HG03520 (cell line): ENCODE data around the gene DYNC1H1.

ENCODE experiments used
- ATAC-seq: cut with Tn5 transposase; IDR thresholded peaks from one replicate; pipeline ENCODE4 v1.9.1; 2021; ENCODE audit warnings: mild to moderate bottlenecking, moderate library complexity; ENCODE audit not compliant: unreplicated experiment

The DYNC1H1 gene

DNA sequence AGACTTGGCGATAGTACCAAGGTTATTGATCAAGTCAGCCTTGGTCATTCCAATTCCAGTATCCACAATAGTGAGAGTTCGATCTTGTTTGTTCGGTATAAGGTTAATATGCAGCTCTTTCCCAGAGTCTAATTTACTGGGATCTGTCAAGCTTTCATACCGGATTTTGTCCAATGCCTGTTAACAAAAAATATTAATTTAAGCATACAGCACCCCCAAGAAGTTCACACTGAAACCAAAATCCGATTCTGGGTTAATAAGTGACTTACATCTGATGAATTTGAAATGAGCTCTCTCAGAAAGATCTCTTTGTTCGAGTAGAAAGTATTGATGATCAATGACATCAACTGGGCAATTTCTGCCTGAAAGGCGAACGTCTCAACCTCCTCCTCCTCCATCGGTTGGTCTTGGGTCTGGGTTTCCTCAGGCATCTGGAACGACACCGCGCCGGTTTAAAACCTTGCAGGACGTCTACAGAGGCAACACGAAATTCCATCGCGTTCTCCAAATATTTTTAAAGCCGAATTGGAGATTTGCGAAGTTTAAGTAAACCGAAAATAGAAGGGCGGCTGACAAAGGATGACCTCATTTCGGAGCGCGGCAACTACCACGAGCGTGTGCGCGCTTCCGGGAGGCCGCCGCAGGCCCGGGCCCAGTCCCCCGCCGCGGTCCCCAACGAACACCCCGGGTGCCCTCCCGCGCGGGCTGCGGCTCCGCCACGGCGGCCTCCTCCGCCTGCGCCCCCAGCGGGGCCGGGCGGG is 121.8 kb downstream of the DYNC1H1 start:
- ATAC-seq = peak; percentile 19

DNA sequence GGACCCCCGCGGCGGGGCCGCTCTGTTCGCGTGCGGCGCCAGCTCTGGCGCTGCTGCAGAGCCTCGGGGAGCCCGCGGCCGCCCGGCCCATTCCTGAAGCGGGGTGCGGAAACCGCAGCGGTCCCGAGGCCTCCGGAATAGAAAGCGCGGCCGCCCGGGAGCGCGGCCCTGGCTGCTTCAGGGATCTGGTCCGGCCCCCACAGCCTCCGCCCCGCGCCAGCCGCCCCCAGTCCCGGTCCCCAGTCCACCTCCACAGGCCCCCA is 122.3 kb downstream of the DYNC1H1 start:
- no peak for ATAC-seq

DNA sequence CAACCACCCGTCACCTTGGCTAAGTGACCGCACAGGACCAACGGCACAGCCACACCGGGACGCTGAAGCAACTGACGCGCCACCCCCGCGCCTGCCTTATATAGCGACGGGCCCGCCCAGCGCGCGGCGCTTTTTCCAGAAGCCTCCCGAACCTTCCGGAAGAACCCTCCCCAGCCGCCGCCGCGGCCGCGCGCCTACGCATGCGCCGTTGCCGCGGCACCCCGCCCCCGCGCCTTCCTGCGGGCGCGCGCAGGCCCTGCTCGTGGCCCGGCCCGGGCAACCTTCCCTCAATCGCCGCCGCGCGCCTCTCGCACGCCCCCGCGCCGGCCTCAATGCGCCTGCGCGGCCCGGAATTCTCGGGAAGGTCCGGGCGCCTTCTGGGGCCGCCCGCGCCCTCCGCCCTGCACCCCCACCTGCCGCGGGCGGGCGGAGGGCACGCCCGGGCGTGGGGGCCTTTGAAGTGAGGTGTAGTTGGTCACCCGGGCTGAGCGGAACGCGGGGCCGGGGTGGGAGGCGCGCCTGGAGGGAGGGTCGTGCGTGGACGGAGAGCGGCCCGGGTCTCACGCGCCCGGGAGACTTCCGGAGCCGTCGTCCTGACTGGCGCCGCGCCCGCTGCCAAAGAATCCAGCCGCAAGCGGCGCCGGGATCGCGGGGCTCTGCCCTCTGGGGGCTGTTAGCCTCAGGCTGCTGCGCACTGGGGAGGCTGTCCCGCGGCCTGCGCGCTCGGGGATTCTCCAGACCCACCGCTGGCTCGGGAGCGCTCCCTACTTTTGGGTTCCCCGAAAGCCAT is 122.8 kb downstream of the DYNC1H1 start, which contains the start of gene HSP90AA1:
Gene HSP90AA1, minus strand, starts transcription at position 73 of the 790 bp plus-strand sequence. CDS start 666 bp downstream, outside the sequence.
- ATAC-seq = peak; percentile 64

DNA sequence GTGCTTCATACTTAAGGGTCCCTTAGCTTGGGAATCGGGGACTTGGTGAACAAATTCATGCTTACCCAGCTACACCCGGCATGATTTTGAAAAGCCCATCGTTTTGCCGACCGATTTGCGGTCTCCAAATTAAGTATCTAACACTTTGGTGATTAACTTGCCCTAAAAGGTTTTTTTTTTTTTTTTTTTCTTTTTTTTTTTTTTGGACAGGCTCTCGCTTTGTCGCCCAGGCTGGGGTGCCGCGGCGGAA is 123.3 kb downstream of the DYNC1H1 start:
- ATAC-seq = no peak

DNA sequence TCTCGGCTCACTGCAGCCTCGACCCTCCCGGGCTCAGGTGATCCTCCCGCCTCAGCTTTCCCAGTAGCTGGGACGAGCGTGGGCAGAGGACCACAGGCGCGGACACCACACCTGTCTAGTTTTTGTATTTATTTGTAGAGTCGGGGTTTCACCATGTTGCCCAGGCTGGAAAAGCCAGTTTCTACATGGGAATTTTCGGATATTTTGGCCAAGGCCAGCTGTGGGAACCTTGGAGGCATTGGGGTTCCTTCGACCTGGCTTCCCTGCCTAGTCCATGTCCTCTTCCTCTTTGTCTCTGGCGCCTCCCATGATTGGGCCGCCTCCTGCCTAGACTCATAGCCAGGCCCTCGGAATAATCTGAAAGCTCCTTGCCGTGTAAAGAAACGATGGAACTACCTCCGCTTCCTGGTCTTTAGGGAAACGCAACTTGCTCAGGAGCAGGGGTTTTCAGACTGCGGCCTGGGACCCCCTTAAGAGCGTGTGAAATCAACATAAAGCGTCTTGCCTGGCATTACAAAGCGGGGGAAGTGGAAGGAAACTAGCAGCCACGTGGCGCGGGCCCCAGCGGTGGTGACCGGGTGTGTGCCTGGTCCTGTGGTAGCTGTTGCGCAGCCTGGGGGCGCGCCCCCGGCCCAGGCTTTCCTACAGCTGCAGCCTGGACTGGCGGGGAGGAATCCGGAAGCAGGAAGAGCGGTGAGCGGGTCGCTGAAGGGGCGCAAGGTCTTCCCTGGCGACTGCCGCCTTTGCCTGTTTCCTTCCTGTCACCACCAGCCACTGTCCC is 123.8 kb downstream of the DYNC1H1 start:
- ATAC-seq = no peak

DNA sequence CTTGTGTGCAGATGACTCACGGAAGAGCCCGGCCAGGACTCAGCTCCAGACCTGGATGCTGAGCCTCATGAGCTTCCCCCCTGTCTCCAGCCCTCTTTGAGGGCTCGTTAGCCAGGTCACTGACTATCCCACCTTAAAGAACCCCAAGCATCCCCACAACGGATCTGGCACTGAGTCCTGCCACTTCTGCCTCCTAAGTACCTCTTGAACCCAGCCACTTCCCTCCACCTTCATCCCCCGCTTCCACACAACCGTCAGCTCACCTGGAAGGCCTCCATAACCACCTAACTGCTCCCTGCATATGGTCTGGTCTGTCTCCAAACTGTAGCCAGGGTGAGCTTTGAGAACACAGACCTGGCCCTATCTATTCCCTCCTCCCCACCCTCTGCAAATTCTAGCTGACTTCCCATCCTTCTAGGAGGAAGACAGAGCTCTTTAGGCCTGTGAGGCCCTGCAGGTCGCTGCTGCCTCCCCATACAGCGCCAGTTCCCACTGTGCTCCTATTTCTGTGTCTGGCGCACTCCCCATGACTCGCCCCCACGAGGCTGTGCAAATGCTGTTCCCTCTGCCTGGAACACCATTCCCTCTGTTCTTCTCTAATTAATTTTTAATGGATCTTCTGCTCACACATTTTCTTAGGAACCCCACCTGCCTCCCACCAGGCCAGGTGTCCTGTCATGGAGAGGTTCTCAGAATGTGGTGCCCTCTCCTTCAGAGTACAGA is 125.4 kb downstream of the DYNC1H1 start:
- ATAC-seq = no peak

DNA sequence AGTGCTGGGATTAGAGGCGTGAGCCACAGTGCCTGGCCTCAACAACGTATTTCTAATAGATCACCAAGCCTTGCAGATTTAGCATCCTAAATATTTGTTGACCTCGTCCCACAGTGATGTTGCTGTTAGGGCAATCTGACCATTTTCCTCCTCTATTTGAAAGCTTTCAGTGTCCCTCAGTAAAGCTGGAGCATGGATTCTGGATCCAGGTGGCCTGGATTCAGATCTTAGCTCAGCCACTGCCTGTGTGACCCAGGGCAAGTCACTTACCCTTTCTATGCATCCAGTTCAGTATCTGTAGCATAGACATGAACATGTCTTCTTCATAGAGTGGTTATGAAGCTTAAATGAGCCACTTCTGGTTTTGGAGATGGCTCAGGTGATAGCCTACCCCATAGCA is 126.3 kb downstream of the DYNC1H1 start:
- ATAC-seq = no peak

DNA sequence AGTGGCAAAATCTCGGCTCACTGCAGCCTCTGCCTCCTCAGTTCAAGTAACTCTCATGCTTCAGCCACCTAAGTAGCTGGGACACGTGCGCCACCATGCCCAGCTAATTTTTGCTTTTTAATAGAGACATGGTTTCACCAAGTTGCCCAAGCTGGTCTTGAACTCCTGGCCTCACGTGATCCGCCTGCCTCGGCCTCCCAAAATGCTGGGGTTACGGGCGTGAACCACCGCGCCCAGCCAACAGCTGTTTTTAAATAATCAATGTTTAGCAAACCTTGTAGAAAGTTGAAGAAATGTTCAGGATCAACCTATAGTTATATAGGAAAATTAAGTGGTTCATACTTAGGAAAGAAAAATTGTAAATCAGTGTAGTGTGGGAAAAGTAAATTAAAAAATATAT is 128.4 kb downstream of the DYNC1H1 start:
- ATAC-seq = no peak

DNA sequence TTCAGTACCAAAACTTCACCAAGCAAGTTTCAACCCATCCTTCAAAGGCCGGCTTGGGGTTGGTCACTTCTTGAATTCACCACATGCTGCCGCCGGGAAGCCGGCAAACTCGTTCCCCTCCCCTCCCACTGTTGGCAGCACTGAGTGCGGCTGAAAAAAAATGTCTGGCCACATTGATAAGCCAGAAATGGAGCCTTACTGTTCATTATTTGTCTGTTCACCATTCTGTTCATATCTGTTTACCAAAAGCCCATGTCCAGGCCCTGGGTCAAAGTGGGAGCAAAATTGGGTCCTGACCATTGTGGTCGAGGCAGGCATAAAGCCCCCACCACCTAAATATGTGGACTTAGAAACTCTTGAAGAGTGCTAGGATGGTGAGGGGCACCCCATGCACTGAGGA is 129.7 kb downstream of the DYNC1H1 start:
- no peak for ATAC-seq

DNA sequence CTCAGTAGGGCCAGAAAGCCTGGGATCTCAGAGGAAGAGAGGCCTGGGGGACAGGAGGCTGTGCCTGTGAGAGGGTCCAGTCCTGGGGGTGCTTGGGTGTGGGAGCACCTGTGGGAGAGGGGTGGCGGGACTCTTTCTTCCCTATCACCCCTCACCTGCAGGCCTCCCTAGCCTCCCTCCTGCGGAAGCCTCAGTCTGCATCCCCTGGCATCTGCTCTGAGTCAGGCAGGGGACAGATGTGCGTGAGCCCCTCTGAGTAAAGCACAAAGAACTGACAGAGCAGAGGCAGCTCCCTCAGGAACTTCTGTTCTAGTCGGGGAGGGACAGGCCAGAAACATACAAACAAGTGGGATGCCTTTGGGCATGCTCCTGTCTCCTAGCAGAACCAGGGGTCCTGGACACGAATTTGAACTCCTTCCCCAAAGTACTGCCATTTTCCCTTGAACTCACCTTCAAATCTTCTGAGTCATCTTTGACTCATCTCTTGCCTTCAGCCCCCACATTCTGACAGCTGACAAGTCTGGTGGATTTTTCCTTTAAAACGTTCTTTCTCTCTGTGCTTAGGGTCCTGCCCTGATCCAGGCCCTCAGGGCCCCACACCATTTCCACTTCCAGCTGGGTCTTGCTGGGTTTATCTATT is 131.0 kb downstream of the DYNC1H1 start:
- ATAC-seq = no peak

DNA sequence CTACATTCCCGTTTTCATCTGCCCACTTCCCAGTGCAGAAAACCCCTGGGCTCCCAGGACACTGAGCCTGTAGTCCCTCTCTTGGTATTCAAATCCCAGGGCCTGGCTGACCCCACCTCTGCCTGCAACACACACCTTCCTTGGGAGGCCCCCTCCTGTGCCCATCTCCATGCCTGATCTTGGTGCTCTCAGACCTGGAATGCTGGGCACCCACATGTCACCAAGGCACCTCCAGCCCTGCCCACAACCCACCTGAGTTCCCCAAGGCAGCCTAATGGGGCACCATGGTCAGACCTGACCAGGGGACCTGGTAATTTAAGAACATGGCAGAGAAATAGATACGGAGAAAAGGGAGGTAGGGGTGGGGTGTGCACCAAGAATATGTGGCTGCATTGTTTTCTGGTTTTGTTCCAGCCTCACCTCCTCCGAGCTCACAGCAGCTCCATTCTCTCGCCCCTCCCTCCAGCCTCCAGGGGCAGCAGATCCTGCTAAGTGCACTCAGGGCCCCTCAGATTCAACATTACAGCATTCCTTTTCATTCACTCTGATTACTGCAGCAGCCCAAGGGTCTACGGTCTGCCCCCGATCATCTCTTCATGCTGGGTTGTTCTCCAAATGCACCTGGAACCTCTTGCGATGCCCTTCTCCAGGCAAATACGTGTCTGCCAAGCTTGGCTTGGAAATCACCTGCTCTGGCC is 131.6 kb downstream of the DYNC1H1 start:
- no peak for ATAC-seq

DNA sequence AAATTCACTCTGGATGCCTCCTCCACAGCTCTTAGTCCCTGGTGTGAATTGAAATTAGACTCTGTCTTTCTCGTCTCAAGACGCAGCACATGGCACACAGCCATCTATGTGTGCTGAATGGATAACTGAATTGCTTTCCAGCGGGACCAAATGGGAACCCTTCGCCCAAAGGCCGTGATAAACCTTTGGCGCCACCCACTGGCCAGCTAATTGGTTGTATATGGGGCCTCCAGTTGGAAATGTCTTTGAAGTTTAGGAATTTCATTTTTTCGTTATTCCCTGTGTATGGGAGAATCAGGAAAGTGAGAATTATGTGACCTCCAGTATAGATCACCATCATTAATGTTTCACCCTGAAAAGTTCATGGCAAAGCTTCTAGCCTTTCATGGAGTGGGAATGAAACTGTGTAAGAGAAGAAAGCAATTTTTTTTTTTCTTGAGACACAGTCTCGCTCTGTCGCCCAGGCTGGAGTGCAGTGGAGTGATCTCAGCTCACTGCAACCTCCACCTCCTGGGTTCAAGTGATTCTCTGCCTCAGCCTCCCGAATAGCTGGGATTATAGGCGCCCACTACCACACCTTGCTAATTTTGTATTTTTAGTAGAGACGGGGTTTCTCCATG is 132.3 kb downstream of the DYNC1H1 start:
- ATAC-seq = no peak

DNA sequence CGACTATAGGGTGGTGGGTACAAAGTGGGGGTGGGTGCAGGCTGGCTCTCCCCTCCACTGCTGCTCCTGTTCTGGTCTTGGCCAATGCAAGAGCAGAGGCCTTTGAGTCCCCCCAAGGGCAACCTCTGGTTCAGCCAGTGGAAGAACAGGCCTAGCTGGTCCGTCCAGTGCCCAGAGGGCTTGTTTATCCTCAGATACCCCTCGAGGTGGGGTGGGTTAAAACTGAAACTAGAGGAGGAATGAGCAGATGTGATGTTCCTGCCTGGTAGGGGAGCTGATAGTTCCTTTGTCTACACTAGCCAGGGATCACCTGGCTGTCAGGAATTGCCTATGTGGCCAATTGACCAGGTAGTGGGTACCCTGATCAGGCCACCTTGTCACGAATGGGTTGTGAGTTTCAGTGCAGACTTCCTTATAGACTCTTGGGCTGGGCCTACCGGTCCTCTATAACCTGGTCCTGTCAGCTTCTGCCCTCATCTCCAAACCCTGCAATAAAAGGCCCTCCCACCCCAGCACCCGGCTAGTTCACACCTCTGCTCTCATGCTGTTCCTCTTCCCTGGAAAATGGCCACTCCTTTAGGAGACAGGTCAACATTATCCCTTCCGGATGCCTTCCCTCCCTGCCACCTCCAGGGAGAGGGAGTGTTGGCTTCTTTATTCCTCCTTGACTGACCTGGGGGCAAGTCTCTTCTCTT is 133.2 kb downstream of the DYNC1H1 start:
- ATAC-seq = no peak

DNA sequence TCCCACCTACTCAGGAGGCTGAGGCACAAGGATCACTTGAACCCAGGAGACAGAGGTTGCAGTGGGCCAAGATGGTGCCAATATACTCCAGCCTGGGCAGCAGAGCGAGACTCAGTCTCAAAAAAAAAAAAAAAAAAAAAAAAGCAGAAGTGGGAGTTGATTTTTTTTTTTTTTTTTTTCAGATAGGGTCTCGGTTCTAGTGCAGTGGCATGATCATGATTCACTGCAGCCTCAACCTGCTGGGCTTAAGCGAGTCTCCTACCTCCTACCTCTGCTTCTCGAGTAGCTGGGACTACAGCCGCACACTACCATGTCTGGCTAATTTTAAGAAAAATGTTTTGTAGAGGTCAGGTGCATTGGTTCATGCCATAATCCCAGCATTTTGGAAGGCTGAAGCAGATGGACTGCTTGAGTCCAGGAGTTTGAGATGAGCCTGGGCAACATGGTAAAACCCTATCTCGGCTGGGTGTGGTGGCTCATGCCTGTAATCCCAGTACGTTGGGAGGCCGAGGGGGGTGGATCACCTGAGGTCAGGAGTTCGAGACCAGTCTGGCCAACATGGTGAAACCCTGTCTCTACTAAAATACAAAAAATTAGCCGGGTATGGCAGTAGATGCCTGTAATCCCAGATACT is 138.8 kb downstream of the DYNC1H1 start:
- no peak for ATAC-seq

DNA sequence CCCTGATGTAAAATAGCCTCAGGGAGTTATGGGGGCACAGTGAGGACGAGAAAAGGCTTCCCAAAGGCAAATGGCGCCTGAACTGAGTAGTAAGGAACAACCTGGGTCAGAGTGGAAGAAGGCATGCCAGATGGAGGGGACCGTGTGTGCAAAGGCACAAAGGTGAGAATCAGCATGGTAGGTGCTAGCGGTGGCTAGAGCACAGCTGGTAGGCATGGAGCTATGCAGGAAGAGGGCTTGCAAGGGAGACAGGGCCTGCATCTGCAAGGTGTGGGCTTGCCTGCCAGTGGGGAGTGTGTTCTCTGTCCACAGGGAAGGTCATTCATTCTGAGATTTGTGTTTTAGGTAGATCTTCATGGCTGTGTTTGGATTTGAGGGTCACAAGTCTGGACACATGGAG is 141.0 kb downstream of the DYNC1H1 start:
- no peak for ATAC-seq
